Endothelial cell of umbilical vein (primary cell): Measurements from ENCODE around the gene RHOA. TPM values are rescaled to one million over a fixed set of nuclear protein-coding genes. Genes with fewer than 3 reads are reported as not detected.
A peak's percentile ranks its signal among the peaks of the same experiment; 100 is the strongest.

Experiments used
- BruUV-seq: library from RNA; stranded (reverse); fragments of 400-500 nt; replicated peaks from 2 replicates; lab custom pipeline; 2021; lab: Mats Ljungman, UMichigan
- CTCF ChIA-PET: fragments of 300-600, 350-600 bp; sonication (Branson Sonifier 250); formaldehyde crosslinking; loops from one replicate; lab custom pipeline; 2021; ENCODE audit warnings: antibody characterized with exemption, inconsistent platforms; lab: Charles Lee
- POLR2A ChIA-PET: fragments of 300-600, 350-600 bp; sonication (Branson Sonifier 250); formaldehyde crosslinking; loops from one replicate; lab custom pipeline; 2021; ENCODE audit warnings: antibody characterized with exemption, inconsistent platforms; lab: Charles Lee
- DNase-seq: peaks from one replicate; pipeline ENCODE4 v3.0.0-alpha.2; 2011; ENCODE audit warnings: low read depth, low spot score
- FAIRE-seq: peaks from 2 replicates; lab custom pipeline; 2011; peaks lifted over from hg19 to GRCh38; lab: Jason Lieb, UNC
- H2AFZ ChIP-seq: 2 replicates; pipeline ENCODE4 v1.6.0; 2012; ENCODE audit warnings: low read depth, low read length, control low read depth, inconsistent platforms
- H3K27ac ChIP-seq: 2 replicates; pipeline ENCODE4 v1.5.1; 2011; ENCODE audit warnings: low read depth, mild to moderate bottlenecking, control low read depth, low read length, moderate library complexity; ENCODE audit not compliant: insufficient read depth
- H3K27me3 ChIP-seq, 2 experiments: 2 replicates each; pipeline versions ENCODE4 v1.6.0 to v1.6.1; 2011; ENCODE audit warnings: low read length in 2 of 2, mixed read lengths in 1 of 2; ENCODE audit not compliant: control insufficient read depth in 2 of 2, insufficient read depth in 2 of 2
- H3K36me3 ChIP-seq, 2 experiments: 2 replicates in 1 of 2; 3 replicates in 1 of 2; pipeline ENCODE4 v1.5.1; 2011; ENCODE audit warnings: low read length in 2 of 2, mild to moderate bottlenecking in 1 of 2, moderate library complexity in 1 of 2; ENCODE audit not compliant: control insufficient read depth in 2 of 2, insufficient read depth in 2 of 2; ENCODE audit errors: extremely low read depth in 1 of 2
- H3K4me1 ChIP-seq: 3 replicates; pipeline ENCODE4 v1.5.1; 2011; ENCODE audit warnings: mild to moderate bottlenecking, low read length; ENCODE audit not compliant: control insufficient read depth, insufficient read depth; ENCODE audit errors: extremely low read depth
- H3K4me2 ChIP-seq: 2 replicates; pipeline ENCODE4 v1.6.1; 2011; ENCODE audit warnings: low read length, control low read depth, mixed read lengths; ENCODE audit not compliant: insufficient read depth
- H3K4me3 ChIP-seq, 3 experiments: fragments of 200-600 bp in 1 of 3; sonication (generic), shearing (Covaris generic) in 1 of 3; replicated peaks in 1 of 3; 2 replicates each; pipeline ENCODE4 v1.5.1; 2011 to 2016; ENCODE audit warnings: control low read depth in 3 of 3, low read length in 3 of 3, mild to moderate bottlenecking in 2 of 3, inconsistent platforms in 1 of 3, low read depth in 1 of 3, moderate library complexity in 1 of 3; ENCODE audit not compliant: insufficient read depth in 1 of 3
- H3K79me2 ChIP-seq: 2 replicates; pipeline ENCODE4 v1.6.0; 2012; ENCODE audit warnings: low read length, inconsistent platforms; ENCODE audit not compliant: control insufficient read depth, insufficient read depth
- H3K9ac ChIP-seq: replicated peaks from 2 replicates; pipeline ENCODE3; 2011; ENCODE audit warnings: low read length, control low read depth; ENCODE audit not compliant: insufficient read depth; ENCODE audit errors: extremely low read depth
- H3K9me1 ChIP-seq: replicated peaks from 3 replicates; pipeline ENCODE4 v1.6.0; 2011; ENCODE audit warnings: mild to moderate bottlenecking, low read length; ENCODE audit not compliant: control insufficient read depth, insufficient read depth; ENCODE audit errors: extremely low read depth
- H3K9me3 ChIP-seq: replicated peaks from 2 replicates; pipeline ENCODE4 v1.5.1; 2012; ENCODE audit warnings: low read length, inconsistent platforms; ENCODE audit not compliant: control insufficient read depth, insufficient read depth
- H4K20me1 ChIP-seq: replicated peaks from 2 replicates; pipeline ENCODE3; 2011; ENCODE audit warnings: mild to moderate bottlenecking, low read length; ENCODE audit not compliant: control insufficient read depth, insufficient read depth; ENCODE audit errors: extremely low read depth
- EZH2 ChIP-seq: IDR thresholded peaks from 2 replicates; pipeline ENCODE4 v1.6.1; 2012; ENCODE audit warnings: borderline replicate concordance, low read depth, mild to moderate bottlenecking, moderate library complexity, low read length, inconsistent platforms; ENCODE audit not compliant: severe bottlenecking
- FOS ChIP-seq: IDR thresholded peaks from 2 replicates; pipeline ENCODE4 v1.6.1; 2011; ENCODE audit warnings: mild to moderate bottlenecking, low read length, moderate library complexity, borderline replicate concordance; ENCODE audit not compliant: insufficient read depth
- GATA2 ChIP-seq: IDR thresholded peaks from 2 replicates; pipeline ENCODE4 v1.7.0; 2011; ENCODE audit warnings: low read depth, mild to moderate bottlenecking, moderate library complexity, mixed read lengths, low read length; ENCODE audit not compliant: insufficient read length, insufficient read depth
- JUN ChIP-seq: IDR thresholded peaks from 2 replicates; pipeline ENCODE4 v1.6.1; 2011; ENCODE audit warnings: borderline replicate concordance, low read depth; ENCODE audit not compliant: insufficient read length, insufficient read depth
- MYC ChIP-seq: IDR thresholded peaks from one replicate; pipeline ENCODE4 v1.6.1; 2011; ENCODE audit warnings: mild to moderate bottlenecking, low read depth, low read length
- POLR2A ChIP-seq: IDR thresholded peaks from 2 replicates; pipeline ENCODE4 v1.6.1; 2012; ENCODE audit warnings: low read depth, mild to moderate bottlenecking, control low read depth, low read length
- POLR2AphosphoS5 ChIP-seq: IDR thresholded peaks from 2 replicates; pipeline ENCODE4 v1.6.1; 2012; ENCODE audit warnings: low read depth, mild to moderate bottlenecking, control low read depth, low read length, moderate library complexity; ENCODE audit not compliant: insufficient read depth
- dilution Hi-C: fragments of 300-500 bp; cut with MboI; formaldehyde crosslinking; loops from one replicate; pipeline ENCODE4 v1.15.0; 2019; ENCODE audit warnings: low sequenced_read_pairs; ENCODE audit not compliant: extremely low pct_ligation_motif_present
- intact Hi-C: fragments of 100-400 bp; cut with micrococcal nuclease; formaldehyde crosslinking; loops from one replicate; pipeline ENCODE4 v1.10.0; 2022
- polyA plus RNA-seq, 4 experiments: library from polyadenylated mRNA; depleted of rRNA in 3 of 4; stranded (reverse) in 3 of 4; unstranded in 1 of 4; fragments of >200 nt; gene quantifications; 2 replicates each; pipeline versions ENCODE4 v1.2.1 to v1.2.3, GENCODE V29; 2011 to 2012; ENCODE audit warnings: missing spikeins in 1 of 4
- total RNA-seq: library from RNA; stranded (reverse); gene quantifications from 2 replicates; pipeline ENCODE4 v1.2.3, GENCODE V29; 2021
- TF ChIP-seq, protein P1 (sequence below), 2 donors: IDR thresholded peaks; 1 replicate in 1 of 2; 2 replicates in 1 of 2; pipeline ENCODE4 v1.5.1; 2011; ENCODE audit warnings: low read length in 2 of 2, mild to moderate bottlenecking in 2 of 2, moderate library complexity in 2 of 2, control low read depth in 1 of 2, inconsistent platforms in 1 of 2, low read depth in 1 of 2; ENCODE audit not compliant: insufficient read depth in 1 of 2; ENCODE audit errors: extremely low read depth in 1 of 2
- TF ChIP-seq, protein P2 (sequence below): IDR thresholded peaks from 2 replicates; pipeline ENCODE4 v1.6.1; 2011; ENCODE audit not compliant: insufficient read depth, insufficient read length

The RHOA gene
- total and polyA plus RNA-seq, 2 donors (not counting 3 experiments of a cell fraction or from before 2014, with no cell fraction given) = 450 to 580 TPM

DNA sequence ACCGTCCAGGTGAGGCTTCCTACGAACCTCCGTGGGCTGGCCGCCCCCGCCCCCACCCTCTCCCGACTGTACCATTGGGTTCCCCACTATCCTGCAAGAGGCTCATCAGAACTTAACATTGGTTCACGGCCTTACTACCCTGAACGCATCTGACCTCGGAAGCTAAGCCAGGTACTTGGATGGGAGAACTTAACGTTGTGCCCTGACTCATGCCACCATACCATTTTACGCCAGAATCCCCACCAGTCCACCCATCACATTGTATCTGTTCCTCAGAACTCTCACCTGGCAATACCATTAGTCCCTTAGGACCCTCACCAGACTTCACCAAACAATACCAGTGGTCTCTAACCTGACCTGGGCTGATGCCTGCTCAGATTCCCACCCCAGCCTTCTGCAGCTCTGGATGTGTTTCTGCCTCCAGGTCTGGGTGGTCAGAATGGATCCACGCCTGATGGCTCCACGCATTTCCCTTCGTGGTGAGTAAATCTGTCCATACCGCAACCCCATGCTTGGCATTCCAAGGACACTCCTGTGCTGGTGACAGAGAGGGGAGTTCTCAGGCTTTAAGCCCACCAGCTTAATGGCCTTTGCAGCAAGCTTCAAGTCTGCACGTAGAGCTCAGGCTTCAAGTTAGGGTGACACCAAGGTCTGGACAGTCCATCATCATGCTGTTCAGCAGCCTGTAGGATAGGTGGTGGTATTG, 1.0 kb upstream of the RHOA start:
- no TSS peak for BruUV-seq
- Histone ChIP-seq H2AFZ (peak overlapping the region; percentile 38), H3K36me3 (peaks cover 0 to 4% of the 10 kb centered on the region in 2 experiments), H3K9me1 (no peaks in the 10 kb centered on the region), H3K4me3 (peak overlapping the region; percentile 31 to 68 (median 59)), H3K79me2 (peaks cover 55% of the 10 kb centered on the region), H3K27me3 (no peaks in the 10 kb centered on the region), H3K27ac (peak overlapping the region; percentile 43), H3K4me1 (peaks cover 35% of the 10 kb centered on the region), H3K9ac (peak overlapping the region; percentile 71), H3K9me3 (no peaks in the 10 kb centered on the region), H4K20me1 (peaks cover 14% of the 10 kb centered on the region), H3K4me2 (peak overlapping the region; percentile 83)
- dilution Hi-C loops = no loop called here
- TF ChIP-seq, protein P1, sequence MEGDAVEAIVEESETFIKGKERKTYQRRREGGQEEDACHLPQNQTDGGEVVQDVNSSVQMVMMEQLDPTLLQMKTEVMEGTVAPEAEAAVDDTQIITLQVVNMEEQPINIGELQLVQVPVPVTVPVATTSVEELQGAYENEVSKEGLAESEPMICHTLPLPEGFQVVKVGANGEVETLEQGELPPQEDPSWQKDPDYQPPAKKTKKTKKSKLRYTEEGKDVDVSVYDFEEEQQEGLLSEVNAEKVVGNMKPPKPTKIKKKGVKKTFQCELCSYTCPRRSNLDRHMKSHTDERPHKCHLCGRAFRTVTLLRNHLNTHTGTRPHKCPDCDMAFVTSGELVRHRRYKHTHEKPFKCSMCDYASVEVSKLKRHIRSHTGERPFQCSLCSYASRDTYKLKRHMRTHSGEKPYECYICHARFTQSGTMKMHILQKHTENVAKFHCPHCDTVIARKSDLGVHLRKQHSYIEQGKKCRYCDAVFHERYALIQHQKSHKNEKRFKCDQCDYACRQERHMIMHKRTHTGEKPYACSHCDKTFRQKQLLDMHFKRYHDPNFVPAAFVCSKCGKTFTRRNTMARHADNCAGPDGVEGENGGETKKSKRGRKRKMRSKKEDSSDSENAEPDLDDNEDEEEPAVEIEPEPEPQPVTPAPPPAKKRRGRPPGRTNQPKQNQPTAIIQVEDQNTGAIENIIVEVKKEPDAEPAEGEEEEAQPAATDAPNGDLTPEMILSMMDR (IDR thresholded peaks at IDR 0.05; ENCODE audit: extremely low read depth in 1 of 2, insufficient read depth in 1 of 2, low read depth in 1 of 2, low read length in 2 of 2) = no peak
- peak; percentile 61 for FAIRE-seq
- ChIA-PET POLR2A (interaction anchor here (0.6 to 2.0 kb wide), 7 partner anchors 8 to 252 kb away, joined by 3 to 14 read pairs (median 6); partner anchors contain the start of genes NICN1 and USP4), CTCF (interaction anchor here (1.0 to 2.0 kb wide), 7 partner anchors 16 to 73 kb away, joined by 3 to 13 read pairs (median 4); partner anchors contain the start of genes NICN1 and USP4)
- intact Hi-C loops = loop anchor here (1.0 to 5.0 kb wide), 5 partner anchors 17 to 320 kb away; partner anchors contain the start of genes GPX1, NICN1, QRICH1 and USP4
- no peak for DNase-seq

GRCh38 chr3:49411535-49411967, 225 bp downstream of the RHOA start:
- intact Hi-C loops = loop anchor here (5.0 kb wide), 1 partner anchor 319 kb away; the partner anchor contains the start of gene QRICH1
- Histone ChIP-seq H3K4me3 (peak overlapping the region; percentile 69 to 100 (median 99)), H2AFZ (peak overlapping the region; percentile 21), H3K9ac (peak overlapping the region; percentile 94), H4K20me1 (peaks cover 16% of the 10 kb centered on the region), H3K9me1 (no peaks in the 10 kb centered on the region), H3K9me3 (no peaks in the 10 kb centered on the region), H3K27me3 (no peaks in the 10 kb centered on the region), H3K4me2 (peak overlapping the region; percentile 99), H3K4me1 (peaks cover 39% of the 10 kb centered on the region), H3K79me2 (peaks cover 67% of the 10 kb centered on the region), H3K27ac (peak overlapping the region; percentile 79), H3K36me3 (peaks cover 0 to 4% of the 10 kb centered on the region in 2 experiments)
- POLR2A ChIA-PET = interaction anchor here (0.7 to 2.0 kb wide), 11 partner anchors 8 to 317 kb away, joined by 3 to 14 read pairs (median 5); partner anchors contain the start of genes NICN1, QRICH1 and USP4
- TF ChIP-seq, protein P1 (IDR thresholded peaks at IDR 0.05; ENCODE audit: extremely low read depth in 1 of 2, insufficient read depth in 1 of 2, low read depth in 1 of 2, low read length in 2 of 2) = no peak
- TF ChIP-seq FOS (no peak), POLR2A (no peak), GATA2 (no peak), EZH2 (no peak), POLR2AphosphoS5 (no peak), MYC (no peak), JUN (no peak)
- TF ChIP-seq, protein P2, sequence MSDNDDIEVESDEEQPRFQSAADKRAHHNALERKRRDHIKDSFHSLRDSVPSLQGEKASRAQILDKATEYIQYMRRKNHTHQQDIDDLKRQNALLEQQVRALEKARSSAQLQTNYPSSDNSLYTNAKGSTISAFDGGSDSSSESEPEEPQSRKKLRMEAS = no peak
- BruUV-seq = no TSS peak
- DNase-seq (no peak), FAIRE-seq (no peak)
- dilution Hi-C loops = no loop called here
- CTCF ChIA-PET = interaction anchor here (0.7 to 2.0 kb wide), 10 partner anchors 14 to 390 kb away, joined by 3 to 13 read pairs (median 4); partner anchors contain the start of genes GPX1, NDUFAF3, NICN1 and USP4
